ENCODE measurements around the gene P3H2.
"Not testable (repeated sequence)": the region's sequence is repeated elsewhere in the genome, so short reads cannot be mapped to it uniquely, and the experiment has no call there.

P3H2 gene

GRCh38 chr3:189974359-189974758, 146.3 kb downstream of the P3H2 start:
- no peak for DNase-seq

- DNase-seq = no peak
These were observed 153.3 kb downstream of the P3H2 start for GRCh38 chr3:189967254-189967865.

GRCh38 chr3:189966843-189967242, 153.9 kb downstream of the P3H2 start:
- no peak for DNase-seq

- DNase-seq = no peak
These were observed 155.9 kb downstream of the P3H2 start for GRCh38 chr3:189964623-189965332.

- DNase-seq = no peak
These were observed 158.2 kb downstream of the P3H2 start for GRCh38 chr3:189962466-189962865.

- peak; percentile 85 for DNase-seq
These were observed 159.1 kb downstream of the P3H2 start for GRCh38 chr3:189961522-189962161.

GRCh38 chr3:189961086-189961485, 159.6 kb downstream of the P3H2 start:
- DNase-seq = not testable (repeated sequence)

GRCh38 chr3:189954733-189955665, 165.7 kb downstream of the P3H2 start:
- no peak for DNase-seq

- DNase-seq = no peak
These were observed 167.1 kb downstream of the P3H2 start for GRCh38 chr3:189953551-189953950.

- DNase-seq = no peak
These were observed 168.4 kb downstream of the P3H2 start for GRCh38 chr3:189952272-189952671.

- no peak for DNase-seq
These were observed 170.4 kb downstream of the P3H2 start for GRCh38 chr3:189950258-189950657.

- no peak for DNase-seq
These were observed 171.1 kb downstream of the P3H2 start for GRCh38 chr3:189949580-189949979.

- no peak for DNase-seq
These were observed 172.0 kb downstream of the P3H2 start for GRCh38 chr3:189948724-189949045.

- no peak for DNase-seq
These were observed 172.6 kb downstream of the P3H2 start for GRCh38 chr3:189947948-189948723.

GRCh38 chr3:189947068-189947467, 173.6 kb downstream of the P3H2 start:
- DNase-seq = no peak

GRCh38 chr3:189945935-189946709, 174.6 kb downstream of the P3H2 start:
- no peak for DNase-seq

- no peak for DNase-seq
These were observed 176.2 kb downstream of the P3H2 start for GRCh38 chr3:189944285-189945145.

GRCh38 chr3:189942948-189943347, 177.7 kb downstream of the P3H2 start:
- DNase-seq = no peak

GRCh38 chr3:189941679-189942078, 179.0 kb downstream of the P3H2 start:
- DNase-seq = no peak

GRCh38 chr3:189941125-189941524, 179.6 kb downstream of the P3H2 start:
- no peak for DNase-seq

Measured in left hindlimb (tissue), 1 donor.